HG03108 (cell line): ENCODE results near the gene MACROD1.

Experiments
- ATAC-seq: cut with Tn5 transposase; IDR thresholded peaks from one replicate; pipeline ENCODE4 v1.9.1; 2021; ENCODE audit warnings: moderate library complexity; ENCODE audit not compliant: unreplicated experiment

MACROD1 gene

GRCh38 chr11:64001484-64002420 lies 164.2 kb downstream of the MACROD1 start:
- no peak for ATAC-seq

- no peak for ATAC-seq
These were observed 165.0 kb downstream of the MACROD1 start for GRCh38 chr11:64000740-64001483.

- ATAC-seq = peak; percentile 45
These were observed 165.7 kb downstream of the MACROD1 start for GRCh38 chr11:64000026-64000739.

DNA sequence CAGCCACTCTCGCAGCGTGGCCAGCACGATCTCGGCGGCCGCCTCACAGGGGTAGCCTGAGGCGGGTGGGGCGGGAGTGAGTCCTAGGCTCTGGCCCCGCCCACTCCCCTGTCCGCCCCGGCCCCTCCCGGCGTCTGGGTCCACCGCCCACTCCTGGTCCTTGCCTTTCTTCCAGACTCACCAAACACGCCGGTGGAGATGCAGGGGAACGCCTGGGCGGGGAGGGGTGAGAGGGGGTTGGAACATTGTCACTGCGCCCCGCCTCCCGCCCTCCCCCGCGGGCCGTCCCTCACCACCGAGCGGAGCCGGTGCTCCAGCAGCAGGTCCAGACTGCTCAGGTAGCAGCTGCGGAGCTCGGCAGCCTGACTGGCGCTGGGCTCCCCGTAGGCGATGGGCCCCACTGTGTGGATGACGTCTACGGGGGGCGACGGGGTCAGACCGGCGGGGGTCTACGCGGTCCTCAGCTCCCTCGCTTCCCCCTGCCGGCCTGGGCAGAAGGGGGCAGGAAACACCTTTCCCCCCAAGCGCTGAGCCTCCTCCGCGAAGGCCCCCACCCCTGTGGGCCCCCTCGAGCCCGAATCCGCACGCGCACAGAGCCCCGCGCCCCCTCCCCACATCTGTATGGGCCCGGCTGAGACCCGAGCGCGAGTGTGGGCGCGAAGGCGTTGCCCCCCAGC lies 166.4 kb downstream of the MACROD1 start:
- no peak for ATAC-seq

DNA sequence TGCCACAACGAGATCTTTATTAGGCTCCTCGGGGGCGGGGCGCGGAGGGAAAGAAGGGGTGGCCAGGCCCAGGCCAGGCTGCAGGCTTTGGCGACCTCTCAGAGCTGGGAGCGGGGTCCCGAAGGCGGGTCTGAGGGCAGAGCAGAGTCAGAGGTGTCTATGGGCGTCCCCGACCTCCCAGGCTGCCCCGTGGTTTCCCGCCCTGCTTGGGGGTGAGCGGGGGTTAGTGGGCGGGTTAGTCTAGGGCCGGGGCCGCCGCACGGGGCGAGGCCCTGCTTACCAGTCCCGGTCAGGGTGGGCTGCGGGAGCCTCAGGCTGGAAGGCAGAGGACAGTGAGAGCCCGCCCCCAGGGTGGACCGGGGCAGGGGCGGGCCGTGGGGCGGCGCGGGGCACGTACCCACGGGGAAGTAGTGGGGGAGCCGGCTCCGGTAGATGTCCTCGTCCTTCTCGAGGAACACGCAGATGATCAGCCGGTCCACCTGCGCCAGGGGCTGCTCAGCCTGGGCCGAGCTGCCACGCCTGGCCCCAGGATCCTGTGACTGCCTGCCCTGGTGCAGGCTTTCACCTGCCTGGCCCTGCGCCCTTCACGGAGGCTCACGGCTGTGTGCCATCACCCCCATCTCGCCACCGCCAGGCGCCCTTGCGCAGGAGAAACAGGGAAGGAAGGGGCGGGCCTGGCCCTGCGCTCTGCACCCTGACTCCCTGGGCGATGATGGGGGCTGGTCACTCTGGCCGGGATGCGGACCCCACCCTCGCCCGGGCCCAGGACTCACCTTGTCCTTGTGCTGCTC lies 167.2 kb downstream of the MACROD1 start:
- no peak for ATAC-seq

DNA sequence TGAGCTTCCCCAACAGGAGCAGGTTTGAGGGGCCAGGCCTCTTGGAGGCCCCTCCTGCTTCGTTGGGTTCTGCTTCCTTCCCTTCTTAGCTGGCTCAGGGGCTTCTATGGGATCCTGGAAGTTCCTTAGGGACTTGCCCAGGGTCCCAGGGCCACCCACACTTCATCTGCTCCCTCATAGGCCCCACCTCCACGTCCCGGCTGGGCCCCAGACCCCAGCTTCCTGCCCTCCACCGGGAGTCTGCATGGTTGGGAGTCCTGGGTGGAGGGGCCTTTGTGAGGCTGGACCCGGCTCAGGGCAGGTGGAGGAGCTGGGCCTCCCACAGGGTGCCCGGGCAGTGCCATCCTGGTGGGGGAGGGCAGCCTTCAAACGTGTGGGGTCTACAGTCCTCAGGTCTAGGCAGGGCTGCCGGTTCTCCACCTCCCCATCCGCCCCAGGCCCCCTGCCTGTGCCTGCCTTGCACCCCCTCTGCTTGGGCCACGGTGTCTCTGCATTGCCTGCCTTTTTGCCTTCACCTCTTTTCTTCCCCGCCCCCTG lies 168.0 kb downstream of the MACROD1 start:
- ATAC-seq = no peak

DNA sequence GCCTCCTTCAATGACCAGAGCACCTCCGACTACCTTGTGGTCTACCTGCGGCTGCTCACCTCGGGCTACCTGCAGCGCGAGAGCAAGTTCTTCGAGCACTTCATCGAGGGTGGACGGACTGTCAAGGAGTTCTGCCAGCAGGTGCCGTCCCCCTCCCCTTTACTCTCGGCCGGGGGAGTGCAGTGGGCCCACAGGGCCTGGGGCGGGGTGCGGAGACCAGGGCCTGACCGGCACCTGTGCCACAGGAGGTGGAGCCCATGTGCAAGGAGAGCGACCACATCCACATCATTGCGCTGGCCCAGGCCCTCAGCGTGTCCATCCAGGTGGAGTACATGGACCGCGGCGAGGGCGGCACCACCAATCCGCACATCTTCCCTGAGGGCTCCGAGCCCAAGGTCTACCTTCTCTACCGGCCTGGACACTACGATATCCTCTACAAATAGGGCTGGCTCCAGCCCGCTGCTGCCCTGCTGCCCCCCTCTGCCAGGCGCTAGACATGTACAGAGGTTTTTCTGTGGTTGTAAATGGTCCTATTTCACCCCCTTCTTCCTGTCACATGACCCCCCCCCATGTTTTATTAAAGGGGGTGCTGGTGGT lies 168.7 kb downstream of the MACROD1 start:
- ATAC-seq = no peak

DNA sequence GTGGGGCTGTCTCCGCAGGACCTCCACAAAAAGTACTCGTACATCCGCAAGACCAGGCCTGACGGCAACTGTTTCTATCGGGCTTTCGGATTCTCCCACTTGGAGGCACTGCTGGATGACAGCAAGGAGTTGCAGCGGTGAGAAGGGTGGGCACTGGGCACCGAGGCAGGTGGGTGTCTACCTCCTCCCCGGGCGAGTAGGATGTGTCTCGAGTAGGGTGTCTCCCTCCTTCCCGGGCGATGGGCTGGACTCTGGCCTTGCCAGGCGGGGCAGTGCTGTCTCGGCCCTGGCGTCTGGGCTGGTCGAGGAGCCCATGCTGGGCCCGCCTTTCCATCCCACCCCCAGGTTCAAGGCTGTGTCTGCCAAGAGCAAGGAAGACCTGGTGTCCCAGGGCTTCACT lies 169.4 kb downstream of the MACROD1 start:
- no peak for ATAC-seq

- ATAC-seq = no peak
These were observed 171.9 kb downstream of the MACROD1 start for GRCh38 chr11:63993993-63994392.

DNA sequence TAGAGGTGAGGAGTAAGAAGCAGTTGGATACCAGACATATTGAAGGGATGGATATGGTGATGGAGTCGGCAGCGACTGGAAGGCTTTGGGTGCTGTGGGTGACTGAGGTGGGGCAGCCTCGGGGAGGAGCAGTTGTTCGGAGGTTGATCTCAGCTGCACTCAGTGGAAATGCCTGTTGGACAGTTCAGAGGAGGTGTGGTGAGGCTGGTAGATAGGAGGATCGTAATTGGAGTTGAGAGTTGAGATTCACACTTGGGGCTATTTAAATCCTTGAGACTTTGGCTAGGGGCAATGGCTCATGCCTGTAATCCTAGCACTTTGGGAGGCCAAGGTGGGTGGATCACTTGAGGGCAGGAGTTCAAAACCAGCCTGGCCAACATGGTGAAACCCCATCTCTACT lies 172.8 kb downstream of the MACROD1 start:
- ATAC-seq = no peak

GRCh38 chr11:63991558-63991957 lies 174.4 kb downstream of the MACROD1 start:
- ATAC-seq = no peak

DNA sequence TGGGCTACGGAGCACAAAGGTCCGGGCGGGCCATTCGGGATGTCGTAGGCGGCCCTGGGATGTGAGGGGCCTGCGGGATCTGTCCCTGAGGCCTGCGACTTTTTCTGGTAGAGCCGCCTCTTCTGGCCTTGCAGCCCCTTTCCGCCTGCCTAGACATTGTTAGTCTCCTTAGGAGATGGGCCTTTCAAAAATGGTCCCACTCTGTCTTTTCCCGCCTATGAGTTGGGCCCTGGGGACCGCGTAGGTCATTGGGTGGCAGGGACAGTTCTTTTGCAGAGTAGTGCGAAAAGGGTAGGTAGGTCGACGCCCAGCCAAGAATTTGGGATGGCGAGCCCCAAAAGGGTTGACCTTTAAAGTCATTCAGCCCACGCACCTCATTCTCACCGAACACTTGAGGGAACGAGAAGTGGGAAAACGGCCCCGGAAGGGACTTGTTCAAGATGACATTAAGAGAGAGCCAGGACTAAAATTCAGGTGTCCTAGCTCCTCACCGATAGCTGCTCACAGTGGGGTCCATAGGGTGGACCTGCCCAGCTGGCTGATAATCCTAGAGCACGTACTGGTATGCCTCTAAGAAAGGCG lies 178.9 kb downstream of the MACROD1 start:
- ATAC-seq = no peak

DNA sequence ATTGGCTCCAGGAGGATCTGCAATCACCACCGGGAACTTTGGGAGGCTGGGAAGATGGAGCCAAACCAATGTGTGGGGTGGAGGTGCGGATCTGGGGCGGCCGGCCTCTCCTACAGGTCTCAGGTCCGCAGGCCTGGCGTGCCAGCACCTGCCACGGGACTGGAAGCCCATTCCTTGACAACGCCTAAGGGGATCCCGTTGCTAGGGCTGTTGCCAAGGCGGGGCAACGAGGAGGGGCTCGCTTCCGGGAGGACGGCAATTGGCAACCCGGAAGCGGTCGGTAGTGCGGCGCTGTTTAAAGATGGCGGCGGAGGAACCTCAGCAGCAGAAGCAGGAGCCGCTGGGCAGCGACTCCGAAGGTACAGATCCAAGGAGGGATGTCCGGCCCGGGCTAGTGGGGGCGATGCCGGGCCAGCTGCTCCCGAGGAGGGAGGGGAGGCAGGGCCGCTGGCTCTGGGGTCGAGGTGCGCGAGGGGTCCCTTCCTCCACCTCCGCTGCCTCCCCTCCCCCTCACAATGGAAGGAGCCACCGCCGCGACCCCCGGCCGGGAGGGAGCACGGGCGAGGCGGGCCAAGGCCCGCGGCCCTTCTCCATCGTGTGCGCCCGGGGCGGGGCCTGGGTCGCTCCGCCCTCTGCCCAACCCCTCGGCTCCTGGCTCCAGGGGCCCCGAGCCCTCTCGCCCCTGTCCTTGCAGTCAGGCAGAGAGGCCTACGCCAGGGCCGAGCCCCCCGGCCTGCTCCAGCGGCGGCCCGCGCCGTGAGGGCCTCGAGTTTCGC lies 179.6 kb downstream of the MACROD1 start, which contains the start of gene OTUB1:
OTUB1 (plus strand) TSS at position 283 of the 776 bp plus-strand sequence; CDS start at position 302, 19 bp downstream.
- peak; percentile 87 for ATAC-seq

- ATAC-seq = no peak
These were observed 180.1 kb downstream of the MACROD1 start for GRCh38 chr11:63985812-63986155.

GRCh38 chr11:63979426-63979825 lies 186.5 kb downstream of the MACROD1 start:
- no peak for ATAC-seq

- ATAC-seq = no peak
These were observed 187.2 kb downstream of the MACROD1 start for GRCh38 chr11:63978551-63979239.

DNA sequence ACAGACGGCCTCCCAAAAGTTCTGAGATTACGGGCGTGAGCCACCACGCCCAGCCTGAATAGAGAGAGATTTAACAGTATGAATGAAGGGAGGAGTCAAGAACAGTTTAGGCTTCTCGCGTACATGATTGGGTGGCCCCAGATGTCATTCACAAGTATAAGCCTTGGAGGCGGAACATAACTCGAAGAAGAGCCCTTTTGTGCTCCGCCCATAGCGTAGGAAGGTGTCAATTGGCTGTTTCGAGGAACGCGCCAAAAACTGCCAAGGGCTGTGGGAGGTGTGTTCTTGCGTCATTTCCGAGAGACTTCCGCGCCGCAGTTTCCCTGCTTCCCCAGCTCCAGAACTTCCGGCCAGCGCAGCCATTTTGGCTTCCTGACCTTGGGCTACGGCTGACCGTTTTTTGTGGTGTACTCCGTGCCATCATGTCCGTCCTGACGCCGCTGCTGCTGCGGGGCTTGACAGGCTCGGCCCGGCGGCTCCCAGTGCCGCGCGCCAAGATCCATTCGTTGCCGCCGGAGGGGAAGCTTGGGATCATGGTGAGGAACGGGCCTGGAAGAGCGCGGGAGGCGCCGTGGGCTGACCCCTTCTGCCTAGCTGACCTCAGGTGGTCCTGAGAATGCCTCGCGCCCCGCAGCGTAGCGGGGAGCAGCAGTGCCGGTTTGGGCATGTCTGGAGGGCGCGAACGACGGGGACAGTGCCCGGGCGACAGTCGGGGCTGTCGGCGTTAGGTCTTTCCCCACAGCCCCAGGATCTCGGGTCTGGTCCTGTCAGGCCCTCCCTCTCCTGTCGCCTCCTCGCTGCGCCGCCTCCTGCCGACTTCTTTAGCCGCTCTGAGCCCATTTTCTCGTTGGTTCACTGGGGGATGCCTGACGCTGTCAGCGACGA lies 191.4 kb downstream of the MACROD1 start, which contains the start of gene COX8A:
COX8A (plus strand) TSS at position 362 of the 885 bp plus-strand sequence; CDS start at position 423, 61 bp downstream.
- ATAC-seq = peak; percentile 97
